Stimulated activated CD4-positive, alpha-beta T cell treated with anti-CD3 and anti-CD28 coated beads, Interleukin-12 subunit alpha, Interleukin-12 subunit beta, amount 100 ng/mL, for 24 hours (primary cell): Measurements from ENCODE around the gene TLR3.
"Not testable (repeated sequence)": the region's sequence is repeated elsewhere in the genome, so short reads cannot be mapped to it uniquely, and the experiment has no call there.

Source experiments
- DNase-seq, 2 experiments: peaks; one replicate each; pipeline ENCODE4 v3.0.0-alpha.2; 2020; ENCODE audit warnings: low read depth in 2 of 2

TLR3 gene

DNA sequence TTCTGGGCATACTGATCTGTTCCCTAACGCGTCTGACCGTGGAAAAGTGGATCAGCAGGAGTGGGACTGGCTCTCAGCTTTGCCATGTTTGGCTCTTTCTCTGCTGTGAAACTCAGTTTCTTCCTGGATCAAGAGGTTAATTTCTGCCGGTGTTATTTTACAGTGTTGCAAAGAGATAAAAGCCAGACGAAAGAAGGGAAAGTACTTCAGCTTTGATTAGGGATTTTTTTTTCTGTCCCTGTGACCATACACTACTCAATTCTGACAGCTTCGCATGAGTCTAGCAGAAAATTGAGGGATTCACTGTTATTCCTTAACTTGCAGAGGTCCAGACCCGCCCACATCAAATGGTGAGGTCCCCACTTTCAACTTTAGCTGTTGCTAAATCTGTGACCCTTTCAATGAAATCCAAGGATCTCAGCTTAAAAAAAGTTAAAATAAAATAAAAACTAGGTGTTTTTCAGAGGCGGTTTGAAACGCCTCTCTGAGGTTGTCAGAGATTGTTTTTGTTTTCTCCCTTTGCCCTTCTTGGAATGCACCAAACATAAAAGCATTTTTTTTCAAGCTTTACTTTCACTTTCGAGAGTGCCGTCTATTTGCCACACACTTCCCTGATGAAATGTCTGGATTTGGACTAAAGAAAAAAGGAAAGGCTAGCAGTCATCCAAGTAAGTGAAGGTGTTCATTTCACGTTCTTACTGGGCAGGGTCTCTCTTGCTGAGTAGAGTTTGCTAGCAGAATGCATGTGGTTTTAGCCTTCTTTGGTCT is at the start of gene TLR3:
Gene TLR3 (plus strand): TSS at position 576 of the 768 bp plus-strand sequence. CDS start 7,464 bp downstream, outside the sequence.
- no peak for DNase-seq

GRCh38 chr4:186019269-186019668 is 49.7 kb upstream of the TLR3 start:
- DNase-seq = no peak

DNA sequence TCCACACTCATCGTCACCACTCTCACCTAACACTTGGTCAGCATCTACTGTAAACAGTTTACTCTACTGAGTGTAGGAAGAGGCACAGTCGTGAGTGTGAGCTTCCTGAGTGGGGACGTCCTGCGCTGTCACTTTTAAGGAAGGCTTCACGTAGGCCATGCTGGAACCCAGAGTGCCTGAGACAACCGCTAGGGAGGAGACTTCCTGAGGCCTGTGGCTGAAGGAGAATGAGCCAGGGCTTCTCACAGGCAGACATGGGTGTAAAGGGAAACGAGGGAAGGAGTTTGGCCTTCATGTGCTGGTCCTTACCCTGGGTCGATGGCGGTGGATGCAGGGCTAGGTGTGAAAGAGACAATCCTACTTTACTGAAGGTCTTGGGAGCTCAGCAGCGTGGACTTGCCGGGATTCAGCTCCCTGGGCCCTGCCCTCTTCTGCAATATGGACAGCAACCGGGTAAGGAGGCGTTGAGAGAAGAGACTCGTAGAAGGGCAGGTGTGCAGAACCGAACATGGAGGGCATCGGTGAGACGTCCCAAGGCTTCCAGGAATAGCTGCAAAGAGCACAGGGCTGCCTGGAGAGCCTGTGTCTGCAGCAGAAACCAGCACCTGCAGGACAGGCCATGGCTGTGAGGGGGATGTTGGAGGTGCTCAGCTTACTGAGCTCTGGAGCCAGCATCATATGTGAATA is 48.7 kb upstream of the TLR3 start:
- no peak for DNase-seq

DNA sequence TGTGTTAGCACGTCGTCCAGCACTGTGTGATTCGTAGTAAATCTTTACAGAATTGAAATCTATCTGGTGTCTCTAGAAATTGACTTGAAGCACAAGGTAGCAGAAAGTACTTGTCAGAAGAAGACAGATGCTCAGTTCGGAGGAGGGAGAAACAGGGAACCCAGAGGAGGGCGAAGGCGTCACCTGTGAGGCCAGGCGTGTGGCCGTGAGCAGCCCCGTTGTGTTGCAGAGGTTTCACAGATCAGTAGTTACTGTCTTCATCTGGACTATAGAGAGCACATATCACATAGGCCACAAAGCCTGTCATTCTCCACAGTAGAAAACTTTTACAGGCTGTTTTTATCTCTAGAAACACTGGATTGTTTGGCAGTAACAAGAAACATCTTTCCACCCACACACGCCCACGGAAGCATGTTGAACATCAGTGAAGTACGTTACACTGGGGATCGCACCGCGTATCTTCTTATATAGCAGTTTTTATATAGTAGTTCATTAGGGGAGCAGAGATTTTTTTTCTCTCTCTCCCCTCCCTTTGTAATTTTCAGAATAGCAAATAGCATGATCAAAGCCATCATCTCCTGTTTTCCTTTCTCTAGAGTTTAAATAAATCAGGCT is 48.1 kb upstream of the TLR3 start:
- no peak for DNase-seq

DNA sequence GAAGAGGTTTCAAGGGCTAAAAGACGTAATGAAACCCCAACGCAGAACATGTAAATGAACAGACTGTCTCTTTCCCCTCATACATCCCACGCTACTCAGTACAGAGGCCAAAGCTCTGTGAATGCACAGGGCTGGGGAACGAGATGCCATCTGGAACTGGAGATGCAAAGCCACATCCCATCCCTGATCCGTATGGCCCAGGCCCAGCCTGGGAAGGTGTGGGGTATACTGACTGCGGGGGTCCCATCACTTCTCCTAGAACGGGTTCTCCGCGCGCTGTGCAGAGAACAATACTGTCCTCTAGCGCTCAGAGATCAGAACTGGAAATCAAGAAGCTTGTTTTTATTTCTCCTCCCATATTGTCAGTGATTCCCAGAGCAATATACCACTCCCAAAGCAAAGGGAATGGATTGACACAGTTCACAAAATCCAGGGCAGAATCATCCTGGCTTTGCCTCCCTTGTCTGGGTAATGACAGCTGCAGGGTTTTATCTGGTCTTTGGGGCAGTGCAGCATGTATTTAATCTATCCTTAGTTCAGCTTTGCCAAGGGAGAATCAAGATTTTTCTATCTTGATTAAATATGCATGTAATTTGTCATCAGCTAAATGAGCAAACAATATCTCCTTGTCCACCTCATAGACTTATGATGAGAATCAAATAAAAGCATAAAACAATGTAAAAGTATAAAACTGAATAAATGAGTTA is 47.3 kb upstream of the TLR3 start:
- DNase-seq = no peak

DNA sequence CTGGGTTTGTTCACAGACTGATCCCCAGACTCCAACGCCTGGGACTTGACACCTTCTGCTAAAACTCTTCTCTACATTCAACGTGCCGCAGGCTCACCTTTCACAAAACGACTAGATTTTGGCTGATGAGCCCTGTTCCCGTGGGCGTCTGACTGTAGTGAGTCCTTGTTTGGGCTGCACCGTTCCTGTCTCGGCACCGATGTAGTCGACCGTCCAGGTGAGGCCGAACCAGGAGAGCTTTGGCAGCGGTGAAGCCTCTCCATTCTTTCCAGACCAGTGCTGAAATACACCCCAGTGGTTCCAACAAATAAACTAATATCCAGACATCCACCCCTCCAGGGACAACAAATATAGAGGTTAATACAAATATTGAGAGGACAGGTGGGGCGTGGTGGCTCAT is 45.0 kb upstream of the TLR3 start:
- DNase-seq = no peak

DNA sequence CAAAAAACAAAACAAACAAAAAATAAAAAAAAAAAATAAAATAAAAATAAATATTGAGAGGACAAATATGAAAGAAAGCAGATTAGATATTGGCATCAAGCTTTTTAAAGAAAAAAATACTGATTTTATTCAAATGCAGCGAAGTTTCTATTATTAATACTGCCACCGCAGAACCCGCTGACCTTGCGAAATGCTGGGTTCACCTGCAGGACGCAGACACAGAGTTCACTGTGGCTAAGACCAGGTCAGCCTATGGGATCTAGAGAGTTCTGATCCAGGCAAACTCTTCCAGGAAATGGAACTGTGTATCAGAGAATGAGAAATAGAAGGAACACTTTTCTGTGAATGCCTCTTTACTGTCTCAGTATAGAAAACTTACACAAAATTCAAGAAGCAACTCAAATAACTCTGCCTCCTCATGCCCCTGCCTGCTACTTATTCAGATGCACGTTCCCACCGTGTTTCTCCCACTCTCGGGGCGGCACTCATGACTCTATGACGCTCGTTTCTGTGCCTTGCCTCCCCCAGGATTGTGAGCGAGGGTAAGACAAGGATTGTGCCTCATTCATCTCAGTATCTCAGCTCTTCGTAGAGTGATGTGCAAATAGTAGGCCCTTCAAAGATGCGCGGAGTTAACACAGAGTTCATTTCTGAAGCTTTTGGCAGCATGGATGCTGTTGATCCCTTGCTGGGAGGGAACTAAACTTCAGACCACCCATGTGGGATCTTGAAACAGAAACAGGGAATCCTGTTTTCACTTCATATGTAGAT is 44.1 kb upstream of the TLR3 start:
- DNase-seq = no peak

- no peak for DNase-seq
These were observed 43.6 kb upstream of the TLR3 start for GRCh38 chr4:186025408-186025690.

DNA sequence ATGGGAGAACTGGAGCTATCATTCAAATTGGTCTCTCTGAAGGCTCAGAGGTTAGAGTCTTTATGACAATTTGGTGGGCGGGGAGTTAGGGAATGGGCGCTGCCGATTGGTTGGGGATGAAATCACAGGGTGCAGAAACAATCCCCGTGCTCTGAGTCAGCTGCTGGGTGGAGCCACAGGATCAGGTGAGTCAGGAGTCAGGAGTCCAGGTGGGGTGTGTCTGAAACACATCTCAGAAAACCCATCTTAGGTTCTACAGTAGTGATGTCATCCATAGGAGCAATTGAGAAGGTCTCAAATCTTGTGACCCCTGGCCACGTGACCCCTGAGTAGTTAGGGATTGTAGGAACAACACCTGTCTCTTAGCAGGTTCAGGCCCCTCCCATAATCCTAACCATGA is 41.6 kb upstream of the TLR3 start:
- DNase-seq = no peak

DNA sequence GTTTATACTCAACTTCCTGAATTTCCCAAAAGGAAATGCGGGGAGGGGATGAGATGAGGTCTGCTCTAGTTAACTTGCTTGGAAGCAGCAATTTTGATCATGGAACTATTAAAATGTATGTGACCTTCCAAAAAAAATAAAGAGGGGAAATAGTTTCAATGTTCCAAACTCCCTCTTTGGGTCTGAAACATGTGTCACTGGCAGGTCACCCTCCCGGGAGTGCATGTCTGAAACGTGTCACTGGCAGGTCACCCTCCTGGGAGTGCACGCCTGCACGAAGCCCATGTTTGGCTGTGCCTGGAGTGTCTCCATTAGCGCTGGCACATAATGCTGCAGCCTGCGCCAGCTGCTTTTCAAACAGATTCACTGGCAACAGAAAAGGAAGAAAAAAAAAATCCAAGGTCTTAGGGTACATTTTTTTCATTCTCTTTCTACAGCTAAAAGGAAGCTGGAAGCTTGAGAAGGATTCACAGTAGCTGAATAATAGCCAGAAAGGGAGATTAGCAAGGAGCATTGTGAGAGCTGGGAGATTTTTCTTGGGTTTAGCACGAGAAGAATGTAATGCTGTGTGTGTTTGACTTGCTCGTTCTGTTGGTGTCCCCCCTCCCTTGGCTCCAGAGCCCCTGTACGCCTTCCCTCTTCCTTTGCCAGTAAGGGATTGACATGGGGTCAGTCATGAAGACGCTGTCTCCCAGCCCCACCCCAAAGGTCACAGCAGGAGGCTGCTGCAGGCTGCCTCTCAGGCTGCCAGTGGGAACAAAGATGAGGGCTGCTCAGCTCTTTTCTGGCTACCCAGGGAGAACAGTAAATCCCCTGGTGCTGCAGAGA is 39.2 kb upstream of the TLR3 start:
- DNase-seq = no peak

GRCh38 chr4:186030399-186030775 is 38.6 kb upstream of the TLR3 start:
- DNase-seq = no peak

DNA sequence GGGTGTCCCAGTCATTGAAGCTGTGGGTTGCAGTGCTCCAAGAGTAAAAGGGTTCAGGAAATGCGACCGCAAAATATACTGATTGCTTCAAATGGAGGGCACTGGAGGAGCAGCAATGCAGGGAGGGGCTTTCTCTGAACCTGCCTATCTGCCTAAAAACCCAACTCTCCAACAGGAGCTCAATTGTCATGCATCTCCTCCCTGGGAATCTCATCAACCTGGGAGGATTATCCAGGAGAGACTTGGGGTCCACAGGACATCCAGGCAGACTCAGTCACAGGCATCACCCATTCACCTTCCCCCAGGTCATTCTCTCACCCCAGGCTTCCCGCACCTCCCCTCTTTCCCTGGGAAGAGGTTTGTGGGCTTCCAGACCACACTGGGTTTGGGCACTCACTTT is 38.2 kb upstream of the TLR3 start:
- no peak for DNase-seq

GRCh38 chr4:186032259-186032658 is 36.7 kb upstream of the TLR3 start:
- no peak for DNase-seq

DNA sequence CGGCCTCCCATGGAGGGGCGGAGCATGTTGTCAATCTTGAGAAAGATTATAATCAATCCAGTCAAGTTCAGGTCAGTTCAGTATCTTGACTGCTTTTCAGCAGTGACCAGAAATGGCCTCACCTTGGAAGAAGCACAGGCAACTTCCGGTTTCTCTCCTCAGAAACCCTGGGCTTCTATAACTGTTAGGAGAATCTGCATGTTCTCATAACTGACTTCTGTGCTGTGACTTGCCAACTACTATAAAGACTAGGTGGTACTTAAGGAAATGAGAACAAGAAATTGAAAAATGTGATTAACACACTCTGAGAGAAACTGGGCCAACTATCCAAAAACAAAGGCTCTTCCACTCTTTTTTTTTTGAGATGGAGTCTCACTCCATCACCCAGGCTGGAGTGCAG is 35.9 kb upstream of the TLR3 start:
- no peak for DNase-seq

DNA sequence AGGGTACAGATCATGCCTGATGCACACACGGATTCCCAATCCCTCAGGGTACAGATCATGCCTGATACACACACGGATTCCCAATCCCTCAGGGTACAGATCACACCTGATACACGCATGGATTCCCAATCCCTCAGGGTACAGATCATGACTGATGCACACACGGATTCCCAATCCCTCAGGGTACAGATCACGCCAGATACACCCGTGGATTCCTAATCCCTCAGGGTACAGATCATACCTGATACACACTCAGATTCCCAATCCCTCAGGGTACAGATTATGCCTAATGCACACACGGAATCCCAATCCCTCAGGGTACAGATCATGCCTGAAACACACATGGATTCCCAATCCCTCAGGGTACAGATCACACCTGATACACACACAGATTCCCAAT is 34.3 kb upstream of the TLR3 start:
- not testable (repeated sequence) for DNase-seq

- DNase-seq = no peak
These were observed 31.9 kb upstream of the TLR3 start for GRCh38 chr4:186036976-186037581.

- no peak for DNase-seq
These were observed 31.0 kb upstream of the TLR3 start for GRCh38 chr4:186037692-186038658.

GRCh38 chr4:186039697-186040096 is 29.3 kb upstream of the TLR3 start:
- DNase-seq = no peak

- DNase-seq = no peak
These were observed 28.6 kb upstream of the TLR3 start for GRCh38 chr4:186040316-186040715.
